Panc1 (cell line): ENCODE data around the gene HTR2C.

Experiments
- POLR2AphosphoS5 ChIP-seq: IDR thresholded peaks from 2 replicates; pipeline ENCODE4 v1.6.1; 2012; ENCODE audit warnings: mild to moderate bottlenecking, low read depth, low read length, moderate library complexity
- TF ChIP-seq, protein P1 (sequence below): fragments of 450-650 bp; IDR thresholded peaks from 2 replicates; pipeline ENCODE4 v1.5.1; 2017; ENCODE audit warnings: mild to moderate bottlenecking

- TF ChIP-seq, protein P1, sequence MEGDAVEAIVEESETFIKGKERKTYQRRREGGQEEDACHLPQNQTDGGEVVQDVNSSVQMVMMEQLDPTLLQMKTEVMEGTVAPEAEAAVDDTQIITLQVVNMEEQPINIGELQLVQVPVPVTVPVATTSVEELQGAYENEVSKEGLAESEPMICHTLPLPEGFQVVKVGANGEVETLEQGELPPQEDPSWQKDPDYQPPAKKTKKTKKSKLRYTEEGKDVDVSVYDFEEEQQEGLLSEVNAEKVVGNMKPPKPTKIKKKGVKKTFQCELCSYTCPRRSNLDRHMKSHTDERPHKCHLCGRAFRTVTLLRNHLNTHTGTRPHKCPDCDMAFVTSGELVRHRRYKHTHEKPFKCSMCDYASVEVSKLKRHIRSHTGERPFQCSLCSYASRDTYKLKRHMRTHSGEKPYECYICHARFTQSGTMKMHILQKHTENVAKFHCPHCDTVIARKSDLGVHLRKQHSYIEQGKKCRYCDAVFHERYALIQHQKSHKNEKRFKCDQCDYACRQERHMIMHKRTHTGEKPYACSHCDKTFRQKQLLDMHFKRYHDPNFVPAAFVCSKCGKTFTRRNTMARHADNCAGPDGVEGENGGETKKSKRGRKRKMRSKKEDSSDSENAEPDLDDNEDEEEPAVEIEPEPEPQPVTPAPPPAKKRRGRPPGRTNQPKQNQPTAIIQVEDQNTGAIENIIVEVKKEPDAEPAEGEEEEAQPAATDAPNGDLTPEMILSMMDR, result no peak
- TF ChIP-seq POLR2AphosphoS5, result no peak
Measured at GRCh38 chrX:114615765-114616164, 31.9 kb downstream of the HTR2C start.
